PFSK-1 (cell line): Measurements from ENCODE around the gene VEGFC.

Experiments used
- FOXP2 ChIP-seq: optimal IDR thresholded peaks from 2 replicates; pipeline ENCODE3; 2011; ENCODE audit warnings: borderline replicate concordance, control low read depth, inconsistent platforms; ENCODE audit not compliant: insufficient read depth; ENCODE audit errors: extremely low read length, extremely low read depth
- POLR2AphosphoS5 ChIP-seq: IDR thresholded peaks from 2 replicates; pipeline ENCODE4 v1.6.1; 2012; ENCODE audit warnings: low read depth, mild to moderate bottlenecking, control low read depth, low read length, moderate library complexity
- REST ChIP-seq, 2 experiments: IDR thresholded peaks; 2 replicates each; pipeline versions ENCODE4 v1.6.1 to v1.8.0; 2011 to 2012; ENCODE audit warnings: low read depth in 2 of 2, low read length in 2 of 2, control low read depth in 1 of 2, inconsistent platforms in 1 of 2, mild to moderate bottlenecking in 1 of 2, moderate library complexity in 1 of 2; ENCODE audit not compliant: insufficient read depth in 1 of 2
- SIN3A ChIP-seq: IDR thresholded peaks from 2 replicates; pipeline ENCODE4 v1.6.1; 2012; ENCODE audit warnings: mild to moderate bottlenecking, low read length, moderate library complexity, borderline replicate concordance; ENCODE audit not compliant: insufficient read depth
- TAF1 ChIP-seq: IDR thresholded peaks from 2 replicates; pipeline ENCODE4 v1.6.1; 2012; ENCODE audit warnings: low read length, control low read depth, borderline replicate concordance; ENCODE audit not compliant: insufficient read depth

DNA sequence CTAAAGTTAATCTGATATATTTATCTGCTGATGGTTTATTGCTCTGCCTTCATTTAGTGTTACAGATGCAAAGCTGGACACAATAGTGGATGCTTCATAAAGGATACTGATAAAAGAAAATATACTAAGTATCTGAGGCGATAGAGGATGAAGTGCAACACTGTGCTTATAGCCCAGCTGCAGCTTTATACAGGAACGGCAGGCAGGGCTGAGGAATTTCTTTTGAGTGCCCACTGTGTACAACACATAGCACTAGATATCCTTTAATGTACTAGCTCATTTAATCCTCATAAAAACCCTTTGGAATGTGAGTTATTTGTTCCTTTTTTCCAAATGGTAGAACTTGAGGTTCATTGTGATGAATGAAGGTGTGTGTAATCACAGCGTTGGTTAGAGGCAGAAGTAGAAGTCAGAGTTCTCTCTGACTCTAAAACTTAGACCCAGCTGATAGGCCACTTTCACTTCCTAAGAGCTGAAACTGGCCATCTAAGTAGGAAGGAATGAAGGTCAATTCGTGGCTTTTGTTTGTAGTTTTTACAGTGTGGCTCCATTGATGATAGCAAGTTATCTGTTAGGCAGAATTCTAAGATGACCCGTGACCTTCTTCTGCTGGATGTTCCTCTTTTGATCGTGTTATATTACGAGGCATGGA lies 138.0 kb downstream of the VEGFC start:
- TF ChIP-seq REST (IDR thresholded peaks at IDR 0.05; ENCODE audit: insufficient read depth in 1 of 2, low read depth in 2 of 2, low read length in 2 of 2) (no peak), TAF1 (no peak), SIN3A (no peak), POLR2AphosphoS5 (no peak), FOXP2 (no peak)
